IPS DF 6.9 (cell line): ENCODE results near the gene PLPP7.
"Not testable (repeated sequence)": the region's sequence is repeated elsewhere in the genome, so short reads cannot be mapped to it uniquely, and the experiment has no call there.

Experiments
- DNase-seq: peaks from one replicate; pipeline ENCODE4 v3.0.0-alpha.2; 2013; ENCODE audit warnings: low read depth, low spot score
- H3K27ac ChIP-seq: one replicate; pipeline ENCODE4 v1.5.1; 2013; ENCODE audit warnings: low read length, control low read depth
- H3K27me3 ChIP-seq: 2 replicates; pipeline ENCODE4 v1.6.1; 2013; ENCODE audit warnings: mild to moderate bottlenecking, low read length; ENCODE audit not compliant: control insufficient read depth, insufficient read depth
- H3K36me3 ChIP-seq: 2 replicates; pipeline ENCODE4 v1.6.1; 2013; ENCODE audit warnings: low read length; ENCODE audit not compliant: control insufficient read depth, insufficient read depth
- H3K4me1 ChIP-seq: 2 replicates; pipeline ENCODE4 v1.6.1; 2013; ENCODE audit warnings: low read length; ENCODE audit not compliant: control insufficient read depth, insufficient read depth
- H3K4me3 ChIP-seq: 2 replicates; pipeline ENCODE4 v1.5.1; 2013; ENCODE audit warnings: mild to moderate bottlenecking, low read length
- H3K9me3 ChIP-seq: 2 replicates; pipeline ENCODE4 v1.6.1; 2013; ENCODE audit warnings: low read length, inconsistent platforms; ENCODE audit not compliant: control insufficient read depth, insufficient read depth
- WGBS: extraction: QIAGEN DNeasy Blood & Tissue Kit; methylation state at CpG from one replicate; pipeline ENCODE4 v1.1.7; 2013; ENCODE audit warnings: mixed read lengths, missing lambda C conversion rate; ENCODE audit not compliant: insufficient read length, insufficient coverage; 5-methylcytosine and 5-hydroxymethylcytosine counted together

PLPP7 gene

DNA sequence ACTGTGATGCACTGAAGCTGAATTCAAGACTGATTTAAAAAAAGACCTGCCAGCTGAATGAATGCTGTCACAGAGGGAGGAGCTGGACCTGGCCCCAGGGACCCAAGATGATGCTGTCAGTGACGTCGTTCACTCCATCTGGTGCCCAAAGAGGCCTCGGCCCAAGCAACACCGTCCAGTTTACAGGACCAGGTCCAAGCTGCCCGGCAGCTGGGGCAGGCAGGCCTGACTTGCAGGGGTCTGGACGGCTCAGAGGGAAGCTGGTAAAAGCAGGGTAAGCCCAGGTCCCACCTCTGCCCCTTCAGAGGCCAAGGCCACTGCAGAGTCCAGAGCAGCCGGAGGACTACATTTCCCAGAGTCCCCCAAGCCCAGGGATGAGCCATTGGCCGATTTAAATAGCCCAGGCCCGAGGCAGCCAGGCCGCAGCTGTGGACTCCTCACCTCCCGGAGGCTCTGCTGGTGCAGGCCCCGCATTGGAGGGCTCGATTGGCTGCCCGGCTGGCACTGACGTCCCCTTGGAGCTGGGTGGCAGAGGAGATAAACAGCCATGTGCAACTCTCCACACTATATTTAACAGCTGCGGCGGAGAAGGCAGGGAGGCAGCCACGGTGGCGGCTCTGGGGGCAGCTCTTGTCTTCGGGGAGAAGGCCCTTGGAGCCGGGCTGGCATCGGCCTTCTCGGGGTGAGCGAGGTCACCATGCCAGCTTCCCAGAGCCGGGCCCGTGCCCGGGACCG lies at the start of gene PLPP7:
TSS of gene PLPP7 (plus strand) at position 423 of the 735 bp plus-strand sequence. CDS start at position 698, 275 bp downstream.
- DNase-seq, result no peak
- Histone ChIP-seq H3K27me3 (no peaks in the 10 kb centered on the region), H3K9me3 (no peaks in the 10 kb centered on the region), H3K4me3 (no peak within 1 kb of the TSS), H3K4me1 (peaks cover 8% of the 10 kb centered on the region), H3K27ac (no peak within 1 kb of the TSS), H3K36me3 (no peaks in the 10 kb centered on the region)
- WGBS, result no CpG with 5 or more reads among the region's 28 CpGs

- H3K36me3 ChIP-seq, result no peaks in the 10 kb centered on the region
- H3K9me3 ChIP-seq, result no peaks in the 10 kb centered on the region
- WGBS, result no CpG with 5 or more reads among the region's 22 CpGs
- no peak overlapping the region for H3K27ac ChIP-seq
- peaks cover 15% of the 10 kb centered on the region for H3K4me1 ChIP-seq
- no peak for DNase-seq
- no peak overlapping the region for H3K4me3 ChIP-seq
- H3K27me3 ChIP-seq, result no peaks in the 10 kb centered on the region
Observed at GRCh38 chr9:131240047-131240921, 49.2 kb upstream of the PLPP7 start.

DNA sequence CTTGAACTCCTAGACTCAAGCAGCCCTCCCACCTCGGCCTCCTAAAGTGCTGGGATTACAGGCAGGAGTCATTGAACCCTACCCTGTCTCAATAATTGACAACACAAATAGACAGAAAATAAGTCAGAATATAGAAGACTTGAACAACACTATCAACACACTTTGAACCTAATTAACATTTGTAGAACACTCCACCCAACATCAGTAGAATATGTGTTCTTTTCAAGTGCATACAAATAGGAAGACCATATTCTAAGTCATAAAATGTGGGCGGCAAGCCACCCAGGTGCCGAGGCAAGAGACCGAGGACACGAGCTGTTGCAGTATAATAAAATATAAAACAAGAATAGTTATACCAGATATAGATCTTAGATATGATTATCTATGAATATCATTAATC lies 45.2 kb upstream of the PLPP7 start:
- not testable (repeated sequence) for DNase-seq, H3K27ac ChIP-seq, H3K27me3 ChIP-seq, H3K4me1 ChIP-seq, H3K9me3 ChIP-seq, H3K36me3 ChIP-seq, H3K4me3 ChIP-seq
- no CpG with 5 or more reads among the region's 5 CpGs for WGBS

GRCh38 chr9:131246618-131247017 lies 42.9 kb upstream of the PLPP7 start:
- Histone ChIP-seq H3K36me3 (no peaks in the 10 kb centered on the region), H3K9me3 (no peaks in the 10 kb centered on the region), H3K27ac (no peak overlapping the region), H3K27me3 (no peaks in the 10 kb centered on the region), H3K4me3 (no peak overlapping the region), H3K4me1 (no peaks in the 10 kb centered on the region)
- no peak for DNase-seq
- WGBS, result no CpG with 5 or more reads among the region's 4 CpGs

- Histone ChIP-seq H3K4me1 (no peaks in the 10 kb centered on the region), H3K4me3 (no peak overlapping the region), H3K27ac (no peak overlapping the region), H3K9me3 (no peaks in the 10 kb centered on the region), H3K36me3 (no peaks in the 10 kb centered on the region), H3K27me3 (no peaks in the 10 kb centered on the region)
- no peak for DNase-seq
- WGBS, result no CpG with 5 or more reads among the region's 23 CpGs
Observed at GRCh38 chr9:131252120-131252519, 37.4 kb upstream of the PLPP7 start.

- no CpG with 5 or more reads among the region's 14 CpGs for WGBS
- no peak for DNase-seq
- H3K4me1 ChIP-seq, result no peaks in the 10 kb centered on the region
- H3K9me3 ChIP-seq, result no peaks in the 10 kb centered on the region
- no peaks in the 10 kb centered on the region for H3K27me3 ChIP-seq
- no peak overlapping the region for H3K4me3 ChIP-seq
- no peak overlapping the region for H3K27ac ChIP-seq
- H3K36me3 ChIP-seq, result no peaks in the 10 kb centered on the region
Observed at GRCh38 chr9:131253891-131254491, 35.5 kb upstream of the PLPP7 start.

DNA sequence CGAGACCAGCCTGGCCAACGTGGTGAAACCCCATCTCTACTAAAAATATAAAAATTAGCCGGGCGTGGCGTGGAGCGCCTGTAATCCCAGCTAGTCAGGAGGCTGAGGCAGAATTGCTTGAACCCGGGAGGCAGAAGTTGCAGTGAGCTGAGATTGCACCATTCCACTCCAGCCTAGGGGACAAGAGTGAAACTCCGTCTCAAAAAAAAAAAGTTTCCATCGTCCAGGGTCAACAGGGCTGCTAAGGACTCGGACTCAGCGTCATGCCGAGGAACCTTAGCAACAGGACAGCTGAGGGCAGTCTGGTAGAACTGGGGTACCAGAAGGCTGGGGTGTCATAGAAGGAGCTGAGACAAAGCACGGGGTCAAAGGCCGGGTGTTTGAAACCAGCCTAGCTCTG lies 34.9 kb upstream of the PLPP7 start:
- Histone ChIP-seq H3K9me3 (no peaks in the 10 kb centered on the region), H3K36me3 (no peaks in the 10 kb centered on the region), H3K4me3 (no peak overlapping the region), H3K27me3 (no peaks in the 10 kb centered on the region), H3K4me1 (no peaks in the 10 kb centered on the region), H3K27ac (no peak overlapping the region)
- WGBS, result no CpG with 5 or more reads among the region's 14 CpGs
- no peak for DNase-seq

DNA sequence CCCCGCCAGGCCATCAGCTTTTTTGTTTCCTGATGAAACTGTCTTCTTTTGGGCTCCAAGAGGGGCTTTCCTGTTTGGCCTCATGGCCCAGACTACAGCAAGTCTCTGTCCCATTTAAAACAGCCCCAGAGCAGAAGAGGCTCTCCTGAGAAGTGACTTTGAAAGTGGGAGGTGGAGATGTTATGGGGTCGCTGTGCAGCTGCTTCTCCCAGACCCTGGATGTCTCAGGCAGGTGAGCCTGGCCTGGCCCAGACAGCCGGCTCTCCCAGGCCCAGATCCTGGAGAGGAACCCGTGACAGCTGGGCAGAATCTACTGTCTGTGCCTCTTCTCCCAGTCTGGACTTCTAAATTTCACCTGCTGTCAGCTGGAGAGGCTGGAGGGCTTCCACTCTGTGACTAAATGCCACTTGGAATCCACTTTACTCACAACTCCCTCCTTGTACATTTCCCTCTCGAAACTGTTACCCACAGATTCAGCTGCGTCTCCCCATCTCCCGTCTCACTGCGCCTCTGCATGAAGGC lies 33.8 kb upstream of the PLPP7 start:
- Histone ChIP-seq H3K4me3 (no peak overlapping the region), H3K36me3 (no peaks in the 10 kb centered on the region), H3K4me1 (no peaks in the 10 kb centered on the region), H3K27ac (no peak overlapping the region), H3K9me3 (no peaks in the 10 kb centered on the region), H3K27me3 (no peaks in the 10 kb centered on the region)
- no CpG with 5 or more reads among the region's 8 CpGs for WGBS
- no peak for DNase-seq

GRCh38 chr9:131257266-131258025 lies 32.1 kb upstream of the PLPP7 start:
- Histone ChIP-seq H3K27me3 (no peaks in the 10 kb centered on the region), H3K9me3 (no peaks in the 10 kb centered on the region), H3K4me1 (no peaks in the 10 kb centered on the region), H3K27ac (no peak overlapping the region), H3K36me3 (no peaks in the 10 kb centered on the region), H3K4me3 (no peak overlapping the region)
- DNase-seq, result no peak
- no CpG with 5 or more reads among the region's 15 CpGs for WGBS

GRCh38 chr9:131258186-131258585 lies 31.3 kb upstream of the PLPP7 start:
- Histone ChIP-seq H3K27ac (no peak overlapping the region), H3K27me3 (no peaks in the 10 kb centered on the region), H3K9me3 (no peaks in the 10 kb centered on the region), H3K36me3 (no peaks in the 10 kb centered on the region), H3K4me3 (no peak overlapping the region), H3K4me1 (no peaks in the 10 kb centered on the region)
- no CpG with 5 or more reads among the region's 15 CpGs for WGBS
- no peak for DNase-seq
